HCT116 (cell line): ENCODE results near the gene CD58.
"Not testable (repeated sequence)": the region's sequence is repeated elsewhere in the genome, so short reads cannot be mapped to it uniquely, and the experiment has no call there.

Source experiments
- EZH2 ChIP-seq: fragments of 200-600 bp; sonication (generic); IDR thresholded peaks from 2 replicates; pipeline ENCODE4 v1.6.1; 2017; ENCODE audit warnings: antibody characterized with exemption, mixed run types
- EZH2phosphoT487 ChIP-seq: fragments of 200-600 bp; IDR thresholded peaks from 2 replicates; pipeline ENCODE4 v1.6.1; 2018; ENCODE audit warnings: antibody characterized with exemption, borderline replicate concordance
- POLR2A ChIP-seq: IDR thresholded peaks from 2 replicates; pipeline ENCODE4 v1.7.0; 2011; ENCODE audit warnings: borderline replicate concordance; ENCODE audit not compliant: insufficient read depth, insufficient read length; ENCODE audit errors: extremely low read depth
- TCF7L2 ChIP-seq: IDR thresholded peaks from 2 replicates; pipeline ENCODE4 v1.7.0; 2011; ENCODE audit warnings: borderline replicate concordance, inconsistent platforms; ENCODE audit not compliant: insufficient read depth, insufficient read length; ENCODE audit errors: extremely low read depth
- ZFX ChIP-seq: fragments of 450-650 bp; IDR thresholded peaks from 2 replicates; pipeline ENCODE4 v1.6.1; 2017
- TF ChIP-seq, protein P1 (sequence below), 3 experiments: fragments of 200-600 bp in 1 of 3; sonication (generic) in 1 of 3; IDR thresholded peaks in 2 of 3; conservative IDR thresholded peaks in 1 of 3; 2 replicates each; pipeline ENCODE4 v1.5.1; 2012 to 2017; ENCODE audit warnings: low read depth in 2 of 3, low read length in 2 of 3, antibody characterized with exemption in 1 of 3, borderline replicate concordance in 1 of 3, control low read depth in 1 of 3, mild to moderate bottlenecking in 1 of 3, mixed read lengths in 1 of 3, mixed run types in 1 of 3, moderate library complexity in 1 of 3; ENCODE audit not compliant: insufficient read depth in 1 of 3
- TF ChIP-seq, protein P2 (sequence below): IDR thresholded peaks from 2 replicates; pipeline ENCODE4 v1.6.1; 2012
- TF ChIP-seq, protein P3 (sequence below): IDR thresholded peaks from 2 replicates; pipeline ENCODE4 v1.6.1; 2012

DNA sequence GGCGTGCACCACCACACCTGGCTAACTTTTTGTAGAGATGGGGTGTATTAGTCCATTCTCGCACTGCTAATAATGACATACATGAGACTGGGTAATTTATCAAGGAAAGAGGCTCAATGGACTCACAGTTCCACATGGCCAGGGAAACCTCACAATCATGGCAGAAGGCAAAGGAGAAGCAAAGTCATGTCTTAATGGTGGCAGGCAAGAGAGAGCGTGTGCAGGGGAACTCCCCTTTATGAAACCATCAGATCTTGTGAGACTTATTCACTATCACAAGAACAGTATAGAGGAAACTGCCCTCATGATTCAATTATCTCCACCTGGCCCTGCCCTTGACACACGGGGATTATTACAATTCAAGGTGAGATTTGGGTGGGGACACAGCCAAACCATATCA, 8.4 kb downstream of the CD58 start:
- TF ChIP-seq, protein P1, sequence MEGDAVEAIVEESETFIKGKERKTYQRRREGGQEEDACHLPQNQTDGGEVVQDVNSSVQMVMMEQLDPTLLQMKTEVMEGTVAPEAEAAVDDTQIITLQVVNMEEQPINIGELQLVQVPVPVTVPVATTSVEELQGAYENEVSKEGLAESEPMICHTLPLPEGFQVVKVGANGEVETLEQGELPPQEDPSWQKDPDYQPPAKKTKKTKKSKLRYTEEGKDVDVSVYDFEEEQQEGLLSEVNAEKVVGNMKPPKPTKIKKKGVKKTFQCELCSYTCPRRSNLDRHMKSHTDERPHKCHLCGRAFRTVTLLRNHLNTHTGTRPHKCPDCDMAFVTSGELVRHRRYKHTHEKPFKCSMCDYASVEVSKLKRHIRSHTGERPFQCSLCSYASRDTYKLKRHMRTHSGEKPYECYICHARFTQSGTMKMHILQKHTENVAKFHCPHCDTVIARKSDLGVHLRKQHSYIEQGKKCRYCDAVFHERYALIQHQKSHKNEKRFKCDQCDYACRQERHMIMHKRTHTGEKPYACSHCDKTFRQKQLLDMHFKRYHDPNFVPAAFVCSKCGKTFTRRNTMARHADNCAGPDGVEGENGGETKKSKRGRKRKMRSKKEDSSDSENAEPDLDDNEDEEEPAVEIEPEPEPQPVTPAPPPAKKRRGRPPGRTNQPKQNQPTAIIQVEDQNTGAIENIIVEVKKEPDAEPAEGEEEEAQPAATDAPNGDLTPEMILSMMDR (IDR thresholded peaks at IDR 0.05 in 2 of 3, conservative IDR thresholded peaks at IDR 0.05 in 1 of 3; ENCODE audit: borderline replicate concordance in 1 of 3, insufficient read depth in 1 of 3, low read depth in 2 of 3, low read length in 2 of 3), result not testable (repeated sequence)
- TF ChIP-seq POLR2A, ZFX, EZH2phosphoT487, EZH2, TCF7L2: not testable (repeated sequence)
- TF ChIP-seq, protein P2, sequence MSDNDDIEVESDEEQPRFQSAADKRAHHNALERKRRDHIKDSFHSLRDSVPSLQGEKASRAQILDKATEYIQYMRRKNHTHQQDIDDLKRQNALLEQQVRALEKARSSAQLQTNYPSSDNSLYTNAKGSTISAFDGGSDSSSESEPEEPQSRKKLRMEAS, result not testable (repeated sequence)
- TF ChIP-seq, protein P3, sequence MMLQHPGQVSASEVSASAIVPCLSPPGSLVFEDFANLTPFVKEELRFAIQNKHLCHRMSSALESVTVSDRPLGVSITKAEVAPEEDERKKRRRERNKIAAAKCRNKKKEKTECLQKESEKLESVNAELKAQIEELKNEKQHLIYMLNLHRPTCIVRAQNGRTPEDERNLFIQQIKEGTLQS, result not testable (repeated sequence)
